HG02610 (cell line): ENCODE results near the gene FRAS1.
"Not testable (repeated sequence)": the region's sequence is repeated elsewhere in the genome, so short reads cannot be mapped to it uniquely, and the experiment has no call there.

Experiments used
- ATAC-seq: cut with Tn5 transposase; IDR thresholded peaks from one replicate; pipeline ENCODE4 v1.9.1; 2021; ENCODE audit warnings: mild to moderate bottlenecking, moderate library complexity; ENCODE audit not compliant: unreplicated experiment

FRAS1 gene

DNA sequence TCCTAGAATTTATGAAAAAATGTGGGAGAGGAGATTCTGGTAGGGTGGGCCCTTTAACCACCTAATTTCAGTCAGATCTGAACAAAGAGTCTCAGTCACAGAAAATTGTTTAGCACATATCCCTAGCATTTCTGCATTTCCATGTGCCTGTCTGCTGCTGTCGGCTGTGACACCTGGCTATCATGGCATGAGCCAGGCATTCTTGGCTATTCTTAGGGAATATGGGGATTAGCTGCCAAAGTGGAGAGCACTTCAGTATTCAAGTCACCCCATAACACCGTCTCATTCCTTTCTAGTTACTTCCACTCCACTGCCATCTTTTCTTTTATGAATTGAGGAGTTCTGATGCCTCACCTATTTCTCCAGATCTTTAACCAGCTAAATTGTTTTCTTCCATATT is 211.5 kb downstream of the FRAS1 start:
- ATAC-seq, result no peak

DNA sequence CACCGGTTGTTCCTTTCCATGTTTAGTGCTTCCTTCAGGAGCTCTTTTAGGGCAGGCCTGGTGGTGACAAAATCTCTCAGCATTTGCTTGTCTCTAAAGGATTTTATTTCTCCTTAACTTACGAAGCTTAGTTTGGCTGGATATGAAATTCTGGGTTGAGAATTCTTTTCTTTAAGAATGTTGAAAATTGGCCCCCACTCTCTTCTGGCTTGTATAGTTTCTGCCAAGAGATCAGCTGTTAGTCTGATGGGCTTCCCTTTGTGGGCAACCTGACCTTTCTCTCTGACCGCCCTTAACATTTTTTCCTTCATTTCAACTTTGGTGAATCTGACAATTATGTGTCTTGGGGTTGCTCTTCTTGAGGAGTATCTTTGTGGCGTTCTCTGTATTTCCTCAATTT is 218.3 kb downstream of the FRAS1 start:
- not testable (repeated sequence) for ATAC-seq

DNA sequence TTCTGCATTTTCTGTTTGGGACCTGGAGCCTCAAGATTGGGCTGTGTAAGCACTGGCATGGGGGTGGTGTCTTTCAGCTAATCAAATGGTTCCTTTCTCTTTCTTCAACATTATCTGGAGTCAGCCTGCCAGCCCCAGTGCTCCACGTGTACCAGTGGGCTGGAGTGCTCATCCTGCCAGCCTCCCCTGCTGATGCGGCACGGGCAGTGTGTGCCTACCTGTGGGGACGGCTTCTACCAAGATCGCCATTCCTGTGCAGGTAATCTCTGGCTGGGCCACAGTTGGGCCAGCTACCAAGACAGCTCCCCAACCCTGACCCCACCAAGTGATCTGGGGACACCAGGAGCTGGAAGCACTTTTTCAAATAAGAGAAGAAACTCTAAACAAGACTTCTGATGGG is 229.2 kb downstream of the FRAS1 start:
- no peak for ATAC-seq

DNA sequence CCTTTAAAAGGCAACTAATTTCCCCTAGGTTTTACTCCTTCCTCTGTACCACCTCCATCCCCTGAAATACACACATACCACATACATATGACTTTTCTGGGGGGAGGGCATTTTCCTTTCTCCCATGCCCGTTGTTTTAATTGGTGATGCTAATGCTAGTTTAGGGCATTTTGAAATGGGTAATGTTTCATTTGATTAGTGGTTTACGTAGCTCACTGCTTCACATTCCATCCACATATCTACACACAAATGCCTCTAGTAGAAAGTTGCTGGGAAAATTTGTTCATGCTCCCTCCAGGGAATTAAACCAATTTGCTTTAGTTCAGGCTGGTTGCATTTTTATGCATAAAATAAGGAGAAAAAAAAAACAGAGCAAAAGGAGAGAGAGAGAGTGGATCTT is 231.2 kb downstream of the FRAS1 start:
- ATAC-seq, result no peak

DNA sequence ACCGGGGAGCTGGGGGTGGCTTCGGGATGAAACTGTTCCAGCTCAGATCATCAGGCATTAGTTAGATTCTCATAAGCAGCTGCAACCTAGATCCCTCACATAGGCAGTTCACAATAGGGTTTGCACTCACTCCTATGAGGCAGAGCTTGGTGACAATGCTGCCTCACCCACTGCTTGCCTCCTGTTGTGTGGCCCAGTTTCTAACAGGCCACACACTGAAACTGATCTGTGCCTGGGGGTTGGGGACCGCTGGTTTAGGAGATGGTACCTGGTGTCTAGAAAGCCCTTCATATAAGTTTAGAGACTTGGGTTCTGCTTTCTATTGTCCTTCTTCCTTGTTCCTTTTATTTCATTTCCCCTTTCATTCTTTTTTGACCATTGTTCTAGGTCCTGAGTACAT is 234.2 kb downstream of the FRAS1 start:
- no peak for ATAC-seq

DNA sequence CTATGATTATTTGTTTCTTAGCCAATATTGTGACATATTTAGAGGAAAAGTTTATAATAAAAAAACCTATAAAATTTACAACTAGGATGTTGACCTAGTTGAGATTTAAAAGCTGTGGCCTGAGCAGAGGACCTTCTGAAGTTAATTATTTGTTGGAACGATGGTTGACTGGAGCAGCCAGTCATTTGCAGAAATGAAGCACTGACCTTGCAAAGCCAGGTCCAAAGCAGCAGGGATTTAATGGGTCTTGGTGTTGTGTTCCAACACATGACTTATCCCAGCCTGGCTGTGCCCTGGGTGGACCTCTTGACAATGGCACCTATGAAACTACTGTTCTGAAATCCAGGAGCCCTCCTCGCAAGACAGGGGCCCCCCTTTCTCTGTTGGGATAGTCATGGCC is 235.2 kb downstream of the FRAS1 start:
- no peak for ATAC-seq

DNA sequence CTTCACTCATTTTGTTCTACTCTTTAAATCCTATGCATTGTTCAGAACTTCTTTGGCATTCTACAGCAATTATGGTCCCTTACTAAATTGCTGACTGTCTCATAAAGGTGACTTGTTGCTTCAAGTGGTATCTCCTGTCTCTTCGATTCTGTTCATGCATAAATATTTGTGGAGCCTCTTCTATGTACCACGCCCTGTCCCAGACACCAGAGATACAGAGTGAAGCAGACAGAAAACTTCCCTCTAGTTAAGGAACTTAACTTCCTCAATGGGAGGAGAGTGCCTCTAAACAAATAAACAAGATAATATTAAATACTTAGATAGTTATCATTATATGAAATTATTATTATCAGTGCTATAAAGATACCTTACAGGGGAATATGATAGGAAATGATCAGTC is 235.7 kb downstream of the FRAS1 start:
- ATAC-seq, result no peak

DNA sequence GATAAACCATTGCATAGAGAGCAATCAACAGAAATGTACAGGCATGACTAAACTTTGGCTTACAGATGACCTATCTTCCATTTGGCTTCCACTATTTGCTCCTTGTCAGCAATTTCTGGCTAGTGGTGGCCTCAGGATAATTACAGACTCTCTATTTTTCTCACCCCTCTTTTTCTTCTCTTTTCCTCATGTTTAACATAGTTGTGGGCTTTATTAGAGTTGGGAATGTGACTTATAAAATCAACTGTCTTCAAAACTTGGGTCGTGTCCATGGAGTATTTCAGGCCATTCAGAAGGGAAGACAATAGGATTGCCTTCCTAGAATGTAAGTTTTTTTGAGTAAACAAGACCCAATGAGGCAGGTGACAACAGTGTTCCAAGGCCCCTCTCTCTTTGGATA is 236.2 kb downstream of the FRAS1 start:
- ATAC-seq, result no peak

DNA sequence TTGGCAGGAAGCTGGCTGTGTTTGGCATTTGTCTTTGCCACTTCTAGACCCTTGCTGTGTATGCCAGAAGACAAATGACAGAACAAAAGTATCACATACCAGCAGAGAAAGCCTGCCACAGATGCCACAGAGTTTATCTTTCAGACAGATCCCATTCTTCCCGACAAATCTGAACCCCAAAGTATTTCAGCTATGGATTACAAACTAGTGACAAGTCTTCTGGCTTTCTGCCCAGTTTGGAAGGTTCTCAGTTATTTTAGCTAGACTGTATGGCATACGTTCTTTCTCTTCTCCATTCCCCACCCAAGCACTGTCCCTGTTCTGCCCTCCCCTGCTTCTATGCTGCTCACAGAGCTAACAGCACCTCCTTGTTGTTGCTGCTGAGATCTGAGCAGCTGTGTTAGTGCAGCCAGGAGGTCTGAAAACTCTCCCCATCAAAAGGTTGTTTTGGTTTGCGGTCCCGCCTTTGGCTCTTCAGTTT is 236.7 kb downstream of the FRAS1 start:
- no peak for ATAC-seq

DNA sequence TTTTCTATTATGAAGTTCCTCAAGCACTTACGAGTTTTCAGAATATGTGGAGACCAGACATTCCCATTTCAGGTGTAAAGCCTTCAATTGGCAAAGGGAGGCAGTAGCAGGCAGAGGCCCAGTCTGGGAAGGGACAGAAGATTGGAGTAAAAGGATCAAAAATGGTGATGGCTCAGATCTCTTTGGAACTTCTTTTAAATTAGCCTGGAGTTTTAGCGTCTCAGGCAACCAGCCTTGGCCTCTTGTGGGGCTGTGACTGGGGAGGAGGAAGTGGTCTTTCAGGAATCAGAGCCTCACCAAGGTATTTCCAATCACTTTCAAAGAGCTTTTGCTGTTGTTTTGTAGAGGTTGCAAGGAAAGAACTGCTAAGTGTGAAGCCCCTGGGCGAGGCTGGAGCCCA is 239.1 kb downstream of the FRAS1 start:
- no peak for ATAC-seq

DNA sequence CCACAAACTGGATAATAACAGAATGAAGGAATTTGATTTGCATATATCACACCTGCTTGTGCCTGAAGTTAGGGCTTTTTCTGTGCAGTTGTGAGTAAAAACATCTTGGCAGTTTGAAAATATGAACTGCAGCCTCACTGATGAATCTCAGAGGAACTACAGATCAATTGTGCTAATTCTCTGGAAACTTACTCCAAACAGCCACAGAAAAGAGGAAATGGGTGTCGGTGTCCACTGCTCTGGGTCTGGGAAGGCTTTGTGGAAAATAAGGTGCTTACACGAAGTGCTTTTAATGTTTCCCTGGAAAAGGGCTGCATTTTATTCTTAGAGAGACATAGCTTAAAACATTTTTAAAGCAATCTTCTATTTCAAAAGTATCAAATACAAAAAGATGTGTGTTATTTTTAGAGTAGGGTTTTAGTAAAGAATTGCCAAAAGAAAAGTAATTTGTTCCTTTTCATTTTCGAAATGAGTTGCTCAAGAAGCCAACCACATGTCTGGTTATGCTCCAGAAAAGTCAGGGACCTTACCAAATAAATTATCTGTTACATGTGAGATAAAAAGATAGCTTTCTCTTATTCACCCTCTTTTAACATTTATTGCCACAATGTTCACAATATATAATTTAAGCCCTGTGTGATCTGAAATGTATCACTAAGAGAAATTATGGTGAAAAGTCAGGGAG is 240.1 kb downstream of the FRAS1 start:
- ATAC-seq, result peak; percentile 65

DNA sequence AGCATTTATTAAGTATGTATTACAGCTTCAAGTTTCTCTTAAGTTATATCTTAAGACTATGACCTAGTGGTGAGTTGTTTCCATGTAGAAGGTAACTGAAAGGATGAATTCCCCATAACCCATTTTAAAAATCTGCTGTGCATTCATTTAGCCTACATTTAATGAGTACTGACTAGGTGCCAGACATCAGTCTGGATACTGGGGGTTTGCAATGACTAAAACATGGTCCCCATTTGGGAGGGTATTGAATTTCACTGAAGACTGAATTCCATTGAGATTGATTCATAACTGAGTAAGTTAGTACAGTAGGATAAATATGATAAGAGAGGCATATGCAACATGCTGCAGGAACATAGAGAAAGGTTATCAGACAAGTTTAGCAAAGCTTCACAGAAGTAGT is 241.5 kb downstream of the FRAS1 start:
- ATAC-seq, result no peak

DNA sequence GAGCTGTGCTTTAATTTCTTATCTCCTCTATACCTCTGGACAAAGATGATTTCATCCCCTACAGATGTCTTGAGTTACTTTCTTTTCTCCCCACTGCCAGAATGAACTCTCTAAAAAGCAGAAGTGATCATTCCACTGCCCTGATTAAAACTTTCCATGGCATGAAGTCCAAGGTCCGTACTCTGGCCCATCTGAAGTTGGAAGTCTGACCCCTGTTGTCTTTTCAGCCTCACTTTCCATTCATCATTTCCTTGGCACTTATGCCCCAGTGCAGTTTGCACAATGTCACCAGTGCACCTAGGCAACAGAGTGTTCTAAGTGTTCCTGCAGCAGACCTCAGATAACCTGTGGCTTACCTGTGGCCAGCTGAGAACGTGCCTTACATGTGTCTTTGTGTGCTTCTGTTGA is 242.4 kb downstream of the FRAS1 start:
- ATAC-seq, result no peak

DNA sequence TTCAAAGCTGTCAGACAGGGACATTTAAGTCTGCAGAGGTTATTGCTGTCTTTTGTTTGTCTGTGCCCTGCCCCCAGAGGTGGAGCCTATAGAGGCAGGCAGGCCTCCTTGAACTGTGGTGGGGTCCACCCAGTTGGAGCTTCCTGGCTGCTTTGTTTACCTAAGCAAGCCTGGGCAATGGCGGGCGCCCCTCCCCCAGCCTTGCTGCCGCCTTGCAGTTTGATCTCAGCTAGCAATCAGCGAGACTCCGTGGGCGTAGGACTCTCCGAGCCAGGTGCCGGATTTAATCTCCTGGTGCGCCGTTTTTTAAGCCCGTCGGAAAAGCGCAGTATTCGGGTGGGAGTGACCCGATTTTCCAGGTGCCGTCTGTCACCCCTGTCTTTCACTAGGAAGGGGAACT is 250.1 kb downstream of the FRAS1 start:
- ATAC-seq, result not testable (repeated sequence)

DNA sequence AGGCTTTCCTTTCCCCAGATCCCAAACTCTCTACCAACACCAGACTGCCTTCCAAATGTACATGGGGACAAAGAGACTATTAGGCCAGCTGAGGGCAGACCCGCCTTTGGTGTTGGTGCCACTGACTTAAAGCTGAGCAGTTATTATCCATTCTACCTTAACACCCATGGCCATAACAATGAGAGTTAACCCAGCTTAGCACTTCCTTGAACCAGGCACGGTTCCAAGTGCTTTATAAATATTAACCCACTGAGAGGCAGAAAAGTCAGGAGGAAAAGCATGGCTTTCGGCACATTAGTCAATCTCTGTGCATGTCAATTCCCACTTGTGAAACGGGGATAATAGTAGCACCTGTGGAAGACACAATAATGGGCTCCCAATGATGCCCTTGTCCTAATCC is 251.4 kb downstream of the FRAS1 start:
- ATAC-seq, result no peak

DNA sequence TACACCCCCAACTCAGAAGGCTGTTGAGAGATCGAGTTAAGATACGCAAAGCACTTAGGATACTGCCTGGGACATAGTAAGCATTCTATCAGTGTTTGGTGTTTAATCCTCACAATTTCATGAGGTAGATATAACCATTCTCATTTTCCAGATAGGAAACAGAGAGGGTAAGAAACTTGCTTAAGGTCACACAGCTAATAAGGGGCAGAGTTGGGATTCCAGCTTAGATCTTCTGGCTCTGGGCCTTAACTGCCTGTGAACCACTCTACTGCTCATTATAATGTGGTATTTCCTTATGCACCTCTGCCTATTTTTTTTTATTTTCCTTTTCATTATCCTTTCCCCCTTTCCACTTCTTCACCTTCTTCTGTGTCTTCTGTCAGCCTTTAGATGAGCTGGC is 252.2 kb downstream of the FRAS1 start:
- ATAC-seq, result no peak

DNA sequence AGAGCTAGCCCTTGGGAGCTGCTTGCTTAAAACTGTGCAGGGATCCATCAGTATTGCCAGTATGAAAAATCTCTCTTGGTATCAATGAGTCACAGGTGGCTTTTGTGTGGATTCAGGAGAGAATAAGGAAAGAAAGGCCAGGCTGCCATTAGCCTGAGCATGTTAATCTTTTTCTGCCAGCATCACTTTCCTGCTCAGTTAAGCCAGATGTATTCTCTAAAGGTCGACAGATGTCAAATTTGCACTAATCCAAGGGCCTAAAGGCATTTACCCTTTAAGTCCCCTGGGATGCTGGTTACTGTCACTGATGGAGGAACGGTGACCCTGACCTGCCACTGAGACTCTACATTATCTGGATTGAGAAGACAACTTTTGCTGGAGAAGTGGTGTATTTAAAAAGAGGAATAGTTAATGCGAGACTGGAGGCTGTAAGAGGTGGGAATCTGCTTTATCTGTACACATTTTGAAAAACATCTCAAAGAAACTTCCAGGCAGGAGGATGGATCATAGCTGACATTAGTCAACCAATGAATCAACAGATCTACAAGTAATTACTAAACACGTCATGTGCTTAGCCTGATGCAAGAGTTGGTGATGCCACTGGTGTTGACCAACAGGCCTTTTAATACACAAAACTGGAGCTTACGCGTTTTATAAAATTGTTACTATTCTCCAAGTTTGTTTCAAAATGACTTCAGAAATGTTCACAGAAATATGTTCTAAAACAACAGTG is 253.1 kb downstream of the FRAS1 start:
- ATAC-seq, result no peak

DNA sequence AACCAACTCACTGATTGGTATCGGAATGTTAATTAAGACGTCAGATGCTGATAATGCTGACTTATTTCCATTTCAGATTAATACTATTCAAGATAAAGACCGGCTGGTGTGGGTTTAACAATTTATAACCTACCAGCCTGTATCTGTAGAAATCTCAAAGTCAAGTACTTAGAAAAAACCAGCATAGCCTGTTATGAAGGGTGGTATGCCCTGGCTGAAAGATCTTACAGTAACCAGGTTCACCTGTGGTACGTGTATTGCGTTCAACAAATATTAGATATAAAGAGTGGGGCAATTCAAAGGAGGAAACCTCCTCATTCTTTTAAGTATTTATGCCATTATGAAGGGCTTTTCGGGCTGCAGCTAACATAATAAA is 253.6 kb downstream of the FRAS1 start:
- no peak for ATAC-seq

DNA sequence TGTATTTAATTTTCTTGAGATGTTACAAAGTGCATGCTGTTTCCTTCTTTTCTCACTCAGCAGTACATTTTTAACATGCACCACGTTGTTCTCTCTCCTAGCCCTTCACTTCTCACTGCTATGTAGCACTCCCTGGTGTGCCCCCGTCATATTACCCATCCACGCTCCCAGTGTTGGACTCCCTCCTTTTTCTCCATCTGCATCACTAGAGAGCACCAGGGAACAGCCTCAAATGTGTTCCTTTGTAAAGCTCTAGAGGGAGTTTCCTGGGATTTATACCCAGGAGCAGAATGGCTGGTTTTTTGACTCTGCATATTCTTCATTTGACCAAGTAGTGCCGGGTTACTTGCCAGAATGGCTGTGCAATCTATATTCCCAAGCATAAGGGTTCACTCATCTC is 254.2 kb downstream of the FRAS1 start:
- no peak for ATAC-seq

DNA sequence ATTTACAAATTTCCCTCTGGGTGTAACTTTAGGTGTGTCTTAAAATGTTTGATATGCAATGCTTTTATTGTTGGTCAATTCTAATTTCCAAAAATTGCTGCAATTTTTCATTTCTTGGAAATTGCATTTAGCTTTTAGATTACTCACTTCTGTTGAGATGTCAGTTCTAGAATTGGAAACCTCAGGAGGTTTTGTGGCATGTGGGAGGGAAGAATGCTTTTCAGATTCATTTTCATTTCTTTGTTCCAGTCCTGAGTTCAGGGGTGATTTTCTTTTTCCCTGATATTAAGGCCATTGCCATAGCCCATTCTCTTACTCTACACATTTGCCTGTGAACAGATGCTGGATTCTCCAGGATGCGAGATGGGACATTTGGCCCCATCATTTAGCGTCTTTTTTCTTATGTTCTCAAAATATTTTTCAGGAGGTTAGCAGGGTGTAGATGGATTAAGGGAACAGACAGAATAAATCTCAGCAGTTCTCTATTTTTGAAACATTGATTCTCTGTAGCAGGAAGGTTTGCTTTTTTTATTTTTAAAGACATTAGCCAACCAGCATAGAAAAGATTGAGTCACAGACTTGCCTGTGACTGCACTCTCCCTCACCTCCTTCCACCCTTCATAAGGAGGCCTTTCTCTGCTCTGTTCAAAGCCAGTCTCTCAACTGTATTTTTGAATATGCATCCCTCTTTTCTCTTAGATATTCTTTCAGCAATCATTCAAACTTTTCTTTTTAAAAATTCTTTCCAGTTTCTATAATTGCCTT is 256.0 kb downstream of the FRAS1 start:
- no peak for ATAC-seq

DNA sequence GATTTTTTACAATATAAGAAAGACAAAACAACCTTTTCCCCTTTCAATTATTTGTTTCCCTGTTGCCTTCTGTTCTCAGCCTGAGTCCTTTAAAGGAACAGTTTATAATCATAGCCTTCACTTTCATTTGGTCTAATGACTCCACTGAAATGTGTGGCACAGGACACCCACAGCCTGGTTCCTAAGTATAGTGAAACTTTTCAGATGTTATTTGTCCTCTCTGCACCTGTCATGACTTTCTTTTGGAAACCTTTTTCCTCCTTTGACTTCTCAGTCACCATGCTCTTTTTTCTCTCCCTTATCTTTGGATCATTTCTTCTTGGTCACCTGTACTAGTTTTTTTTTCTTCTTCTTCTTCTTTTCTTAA is 256.6 kb downstream of the FRAS1 start:
- no peak for ATAC-seq

DNA sequence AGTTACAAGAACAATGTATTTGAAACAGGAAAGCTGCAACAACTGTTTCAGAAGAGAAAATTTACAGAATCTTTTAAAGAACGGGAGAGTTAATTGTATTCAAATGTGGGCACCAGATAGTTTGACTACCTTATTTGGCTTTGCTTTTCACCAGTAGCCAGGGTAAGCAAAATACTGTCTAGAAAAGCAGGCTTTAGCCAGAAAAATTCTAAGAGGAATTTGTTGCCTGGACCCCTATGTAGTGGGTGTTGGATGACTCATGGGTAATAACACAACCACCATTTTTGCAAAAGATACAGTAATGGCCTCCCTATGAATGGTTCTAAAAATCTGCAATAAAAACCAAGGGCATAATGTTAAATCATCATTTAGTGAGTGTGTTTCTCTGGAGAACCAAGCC is 261.0 kb downstream of the FRAS1 start:
- no peak for ATAC-seq
